NCI-H1092 (cell line): Measurements from ENCODE around the gene SPINT2.
A peak's percentile ranks its signal among the peaks of the same experiment; 100 is the strongest.
"Not testable (repeated sequence)": the region's sequence is repeated elsewhere in the genome, so short reads cannot be mapped to it uniquely, and the experiment has no call there.

Source experiments
- DNase-seq: peaks from one replicate; lab custom pipeline; 2025; lab: John Stamatoyannopoulos, UW

SPINT2 gene

DNA sequence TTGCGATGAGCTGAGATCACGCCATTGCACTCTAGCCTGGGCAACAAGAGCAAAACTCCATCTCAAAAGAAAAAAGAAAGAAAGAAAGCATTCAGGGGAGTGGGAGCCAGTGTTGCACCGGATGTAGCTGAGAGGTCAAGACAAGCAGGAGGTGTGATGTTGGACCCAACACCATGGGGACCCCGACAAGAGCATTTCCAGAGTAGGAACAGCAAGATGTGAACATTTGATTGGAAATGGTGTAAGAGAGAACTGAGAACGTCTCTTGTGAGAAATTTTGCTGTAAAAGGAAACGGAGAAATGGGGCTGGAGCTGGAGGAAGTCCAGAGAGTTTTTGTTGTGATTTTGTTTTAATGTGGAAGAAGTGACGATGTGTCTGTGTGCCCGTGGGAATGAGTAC is 24.6 kb upstream of the SPINT2 start:
- no peak for DNase-seq

DNA sequence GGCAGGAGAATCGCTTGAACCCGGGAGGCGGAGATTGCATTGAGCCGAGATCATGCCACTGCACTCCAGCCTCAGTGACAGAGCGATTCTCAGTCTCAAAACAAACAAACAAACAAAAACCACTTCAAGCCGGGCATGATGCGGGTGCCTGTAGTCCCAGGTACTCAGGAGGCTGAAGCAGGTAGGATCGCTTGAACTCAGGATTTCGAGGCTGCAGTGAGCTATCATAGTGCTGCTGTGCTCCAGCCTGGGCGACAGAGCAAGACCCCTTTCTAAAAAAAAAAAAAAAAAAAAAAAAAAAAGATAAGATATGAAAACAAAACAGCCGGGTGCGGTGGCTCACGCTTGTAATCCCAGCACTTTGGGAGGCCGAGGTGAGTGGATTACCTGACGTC is 21.1 kb upstream of the SPINT2 start:
- DNase-seq = no peak

DNA sequence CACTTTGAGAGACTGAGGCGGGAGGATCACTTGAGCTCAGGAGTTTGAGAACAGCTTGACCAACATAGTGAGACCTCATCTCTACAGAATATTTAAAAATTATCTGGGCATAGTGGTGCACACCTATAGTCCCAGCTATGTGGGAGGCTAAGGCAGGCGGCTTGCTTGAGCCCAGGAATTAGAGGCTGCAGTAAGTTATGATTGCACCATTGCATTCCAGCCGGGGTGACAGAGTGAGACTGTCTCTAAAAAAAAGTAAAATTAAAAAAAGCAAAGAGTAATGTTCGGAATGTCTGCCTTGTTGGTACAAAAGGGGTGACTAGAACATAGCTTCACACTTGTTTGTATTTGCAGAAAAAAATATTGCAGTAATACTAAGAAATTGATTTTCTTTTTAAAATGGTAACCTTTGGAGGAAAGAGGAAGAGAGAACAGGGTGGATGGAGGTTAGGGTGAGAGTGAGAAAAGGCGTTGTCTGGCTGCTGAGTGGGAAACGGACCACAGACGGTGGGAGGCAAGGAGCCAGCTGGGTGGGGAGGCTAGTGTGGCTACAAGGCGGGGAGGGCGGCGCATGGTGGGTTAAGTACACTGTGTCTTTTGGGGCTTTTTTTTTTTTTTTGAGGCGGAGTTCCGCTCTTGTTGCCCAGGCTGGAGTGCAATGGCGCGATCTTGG is 18.4 kb upstream of the SPINT2 start:
- DNase-seq = no peak

DNA sequence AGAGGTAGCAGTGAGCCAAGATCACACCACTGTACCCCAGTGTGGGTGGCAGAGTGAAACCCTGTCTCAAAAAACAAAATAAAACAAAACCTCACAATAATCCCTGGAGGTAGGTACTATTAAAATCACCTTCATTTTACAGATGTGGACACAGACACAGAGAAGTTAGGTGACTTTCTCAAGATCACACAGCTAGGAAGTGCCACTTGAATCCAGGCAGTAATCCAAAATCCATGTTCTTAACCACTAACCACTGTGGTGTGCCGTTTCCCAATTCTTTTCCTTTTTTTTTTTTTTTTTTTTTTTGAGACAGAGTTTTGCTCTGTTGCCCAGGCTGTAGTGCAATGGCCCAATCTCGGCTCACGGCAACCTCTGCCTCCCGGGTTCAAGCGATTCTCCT is 17.2 kb upstream of the SPINT2 start:
- DNase-seq = no peak

DNA sequence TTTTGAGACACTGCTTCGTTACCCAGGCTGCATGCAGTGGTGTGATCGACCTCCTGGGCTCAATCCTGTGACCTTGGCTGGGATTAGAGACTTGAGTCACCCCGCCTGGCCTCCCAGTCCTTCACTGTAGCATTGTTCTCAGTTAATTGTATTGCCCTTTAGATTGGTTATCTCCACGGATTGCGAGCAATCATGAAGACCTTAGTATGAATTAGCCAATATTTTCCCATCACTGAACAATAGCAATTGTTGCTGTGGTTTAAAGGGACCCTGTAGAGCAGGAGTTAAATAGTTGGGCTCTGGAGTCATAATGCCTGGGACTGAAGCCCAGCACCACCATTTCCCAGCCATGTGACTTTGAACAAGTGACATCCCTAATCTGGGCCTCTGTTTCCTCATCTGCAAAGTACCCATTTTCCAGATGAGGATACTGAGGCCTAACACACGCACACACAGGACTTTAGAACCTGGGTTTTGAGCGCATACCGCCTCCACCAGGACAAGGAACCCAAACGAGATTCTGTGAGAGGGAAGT is 16.6 kb upstream of the SPINT2 start:
- no peak for DNase-seq

DNA sequence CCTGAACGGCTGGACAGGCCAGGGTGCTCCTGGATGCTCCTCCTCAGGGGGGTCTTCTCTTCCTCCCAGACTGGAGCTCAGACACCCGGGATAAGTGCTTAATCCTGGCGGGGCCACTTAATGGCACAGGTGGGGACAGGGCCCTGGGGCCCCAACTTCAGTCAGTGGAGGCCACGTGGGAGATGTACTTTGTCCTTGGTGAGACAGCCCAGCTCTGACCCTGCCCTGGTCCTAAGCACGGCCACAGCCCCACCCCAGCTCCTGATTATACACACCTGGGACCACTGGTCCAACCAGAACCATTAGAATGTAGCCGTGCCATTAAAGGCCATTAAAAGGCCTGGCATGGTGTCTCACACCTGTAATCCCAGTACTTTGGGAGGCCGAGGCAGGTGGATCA is 16.0 kb upstream of the SPINT2 start:
- no peak for DNase-seq

DNA sequence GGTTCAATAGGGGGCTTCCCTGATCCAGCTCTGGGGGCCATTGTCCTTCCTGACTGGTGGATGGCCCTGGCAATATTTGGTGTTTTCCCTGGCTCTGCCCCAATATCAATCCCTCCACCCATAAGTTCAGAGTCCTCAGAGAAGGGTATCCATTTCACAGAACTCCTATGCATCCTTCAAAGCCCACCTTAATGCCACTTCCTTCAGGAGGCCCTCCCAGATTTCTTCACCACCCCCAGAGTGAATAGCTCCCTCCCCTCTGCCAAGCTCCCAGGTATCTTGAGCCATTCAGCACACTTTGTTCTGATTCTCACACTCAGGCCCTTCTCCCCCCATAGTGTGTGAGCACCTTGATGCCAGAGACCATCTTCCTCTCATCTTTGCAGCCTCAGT is 13.9 kb upstream of the SPINT2 start:
- DNase-seq = no peak

DNA sequence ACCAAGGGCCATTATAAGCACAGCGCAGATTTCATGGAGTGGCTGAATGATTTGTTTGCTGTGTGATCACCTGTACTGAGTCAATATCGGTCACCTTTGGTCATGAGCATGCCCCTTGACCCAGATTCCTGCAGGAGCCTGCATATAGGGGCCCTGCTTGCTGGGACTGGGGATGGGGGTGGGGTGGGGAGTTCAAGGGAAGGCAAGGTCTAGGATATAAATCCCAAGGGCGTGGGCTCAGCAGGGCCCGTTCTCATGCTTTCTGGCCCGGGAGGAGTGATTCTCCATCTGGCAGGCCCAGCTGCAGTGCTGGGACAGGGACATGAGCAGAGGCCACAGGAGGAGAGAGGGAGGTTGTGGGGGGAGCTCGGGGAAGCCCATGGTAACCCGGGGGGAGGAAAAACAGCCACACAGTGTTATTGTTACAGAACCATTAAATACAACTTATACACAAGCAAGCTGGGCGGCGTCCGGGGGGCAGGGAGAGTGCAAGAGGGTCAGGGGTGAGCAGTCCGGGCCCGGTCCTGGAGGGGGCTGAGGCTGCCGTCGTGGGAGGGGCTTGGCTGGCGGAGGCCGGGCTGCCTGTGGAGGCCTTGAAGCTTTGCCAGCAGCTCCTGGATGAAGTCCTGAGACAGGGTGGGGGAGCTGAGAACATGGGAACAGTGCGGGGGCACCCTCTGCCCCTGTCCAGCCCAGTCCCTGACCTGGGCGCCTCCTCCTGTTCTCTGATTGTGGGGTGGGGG is 13.4 kb upstream of the SPINT2 start:
- no peak for DNase-seq

DNA sequence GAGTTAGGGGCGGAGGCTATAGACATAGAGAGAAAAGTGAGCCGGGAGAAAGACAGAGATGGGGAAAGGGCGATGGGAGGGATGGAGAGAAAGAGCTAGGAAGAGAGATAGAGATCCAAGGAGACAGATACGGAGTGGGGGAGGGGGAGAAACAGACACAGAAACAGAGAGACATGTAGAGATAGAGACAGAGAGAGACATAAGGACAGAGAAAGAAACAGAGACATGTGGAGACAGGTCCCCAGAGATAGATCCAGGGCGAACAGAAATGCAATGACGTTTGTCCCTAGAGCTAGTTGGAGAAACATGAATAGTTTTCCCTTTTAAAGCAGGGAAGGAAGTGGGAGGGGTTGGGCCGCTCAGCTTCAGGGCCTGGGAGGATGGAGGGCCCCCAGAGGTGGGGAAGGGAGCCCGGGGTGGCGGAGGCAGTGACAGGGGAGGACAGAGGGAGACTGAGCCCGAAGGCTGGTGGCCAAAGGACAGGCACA is 12.8 kb upstream of the SPINT2 start:
- DNase-seq = no peak

DNA sequence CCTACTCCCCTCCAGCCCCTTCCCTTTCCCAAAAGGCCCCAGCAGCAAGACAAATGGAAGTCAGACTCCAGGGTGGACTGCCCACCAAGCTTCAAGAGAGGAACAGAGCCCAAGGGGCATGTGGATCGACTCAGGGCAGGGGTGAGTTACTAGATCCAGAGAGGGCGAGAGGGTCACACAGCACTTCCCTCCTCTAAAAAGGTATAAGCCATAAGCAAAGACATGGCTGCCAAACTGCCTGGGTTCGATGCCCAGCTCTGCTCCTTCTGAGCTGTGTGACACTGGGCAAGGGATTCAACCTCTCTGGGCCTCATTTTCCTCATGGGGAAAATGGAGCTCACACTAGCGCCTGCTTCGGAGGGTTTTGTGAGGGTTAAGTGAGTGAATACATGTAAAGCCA is 12.0 kb upstream of the SPINT2 start:
- no peak for DNase-seq

DNA sequence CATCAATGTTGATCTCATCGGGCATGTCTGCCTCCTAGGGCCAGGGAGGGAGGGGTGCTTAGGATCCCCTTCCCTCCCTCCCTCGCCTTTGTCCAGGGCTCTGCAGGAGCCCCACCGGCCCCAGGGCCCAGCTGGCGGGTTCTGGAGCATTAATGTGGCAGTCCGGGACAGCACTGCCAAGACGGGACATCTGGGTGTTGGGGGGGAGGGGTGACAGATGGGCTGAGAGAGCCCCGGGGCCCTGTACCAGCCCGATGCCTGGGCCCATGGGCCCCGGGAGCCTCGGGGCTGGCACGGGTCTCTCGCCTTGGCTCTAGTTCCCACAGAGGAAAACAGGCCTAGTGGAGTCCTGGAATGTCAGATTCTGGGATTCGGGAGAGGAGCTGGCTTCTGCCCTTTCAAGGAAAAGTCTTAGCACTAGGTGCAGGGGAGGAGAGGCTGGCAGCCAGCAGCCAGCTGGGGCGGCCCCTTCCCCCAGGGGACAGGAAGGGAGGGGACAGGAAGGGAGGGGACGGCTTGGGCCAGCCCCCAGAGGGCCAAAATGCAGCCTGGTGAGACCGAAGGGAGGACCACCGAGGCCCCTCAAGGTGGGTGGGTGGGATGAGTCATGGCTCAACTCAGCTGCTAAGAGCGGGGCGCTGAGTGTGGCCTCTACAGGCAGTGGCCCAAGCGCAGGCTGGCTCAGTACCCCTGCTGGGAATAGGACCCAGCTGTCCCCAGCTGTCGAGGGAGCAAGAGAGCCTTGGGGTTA is 11.3 kb upstream of the SPINT2 start:
- DNase-seq = no peak

DNA sequence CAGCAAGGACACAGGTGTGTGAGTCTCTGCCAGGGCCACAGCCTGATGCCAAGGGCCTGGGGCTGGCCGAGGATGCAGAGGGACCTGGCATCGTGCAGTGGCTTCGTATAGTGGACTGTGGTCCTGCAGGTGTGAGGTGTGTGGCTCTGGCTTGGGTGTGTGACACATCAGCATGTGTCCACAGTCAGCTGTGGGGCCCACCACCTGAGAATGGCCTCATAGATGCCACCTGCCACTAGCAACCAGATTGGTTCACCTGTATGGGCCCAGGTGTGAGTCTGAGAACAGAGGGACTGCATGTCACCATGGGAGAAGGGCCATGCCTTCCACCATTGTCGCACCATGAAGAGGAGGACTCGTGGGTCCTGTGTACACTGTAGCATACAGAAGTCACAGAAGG is 10.6 kb upstream of the SPINT2 start:
- no peak for DNase-seq

DNA sequence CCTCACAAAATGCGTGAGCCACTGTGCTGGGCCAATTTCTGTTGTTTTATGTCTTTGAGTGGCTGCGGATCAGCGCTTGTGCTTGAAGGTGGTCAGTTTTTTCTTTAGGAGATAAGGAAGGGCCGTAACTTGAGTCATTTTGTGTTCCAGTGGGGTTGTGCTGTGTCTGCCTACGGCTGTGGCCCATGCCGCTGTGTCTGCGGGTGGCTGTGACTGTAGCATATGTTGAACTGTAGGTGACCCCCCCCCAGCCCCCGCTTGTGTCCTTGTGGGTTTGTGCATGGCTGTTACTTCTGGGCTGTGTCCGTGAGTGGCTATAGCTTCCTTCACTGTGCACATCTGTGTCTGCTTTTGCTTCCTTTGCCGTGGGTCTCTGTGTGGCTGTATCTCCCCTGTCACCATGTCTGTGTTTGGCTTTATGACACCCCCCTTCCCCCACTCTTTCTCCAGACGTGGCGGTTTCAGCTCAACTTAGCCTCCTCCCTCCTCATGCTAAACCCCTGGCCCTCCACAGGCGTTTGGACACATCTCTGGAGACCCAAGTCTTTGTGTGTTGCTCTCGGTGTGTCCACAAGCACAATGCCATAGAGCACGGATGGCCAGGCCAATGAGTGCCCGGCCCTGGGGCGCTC is 8.9 kb upstream of the SPINT2 start:
- no peak for DNase-seq

DNA sequence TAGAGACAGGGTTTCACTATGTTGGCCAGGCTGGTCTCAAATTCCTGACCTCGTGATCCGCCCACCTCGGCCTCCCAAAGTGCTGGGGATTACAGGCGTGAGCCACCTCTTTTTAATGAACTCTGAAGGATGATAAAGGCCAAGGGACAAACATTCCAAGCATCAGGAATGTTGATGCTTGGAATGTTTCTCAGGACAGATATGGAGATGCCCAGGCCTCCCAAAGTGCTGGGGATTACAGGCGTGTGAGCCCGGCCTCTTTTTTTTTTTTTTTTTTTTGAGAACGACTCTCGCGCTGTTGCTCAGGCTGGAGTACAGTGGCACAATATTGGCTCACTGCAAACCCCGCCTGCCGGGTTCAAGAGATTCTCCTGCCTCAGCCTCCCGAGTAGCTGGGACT is 2.4 kb upstream of the SPINT2 start:
- not testable (repeated sequence) for DNase-seq

DNA sequence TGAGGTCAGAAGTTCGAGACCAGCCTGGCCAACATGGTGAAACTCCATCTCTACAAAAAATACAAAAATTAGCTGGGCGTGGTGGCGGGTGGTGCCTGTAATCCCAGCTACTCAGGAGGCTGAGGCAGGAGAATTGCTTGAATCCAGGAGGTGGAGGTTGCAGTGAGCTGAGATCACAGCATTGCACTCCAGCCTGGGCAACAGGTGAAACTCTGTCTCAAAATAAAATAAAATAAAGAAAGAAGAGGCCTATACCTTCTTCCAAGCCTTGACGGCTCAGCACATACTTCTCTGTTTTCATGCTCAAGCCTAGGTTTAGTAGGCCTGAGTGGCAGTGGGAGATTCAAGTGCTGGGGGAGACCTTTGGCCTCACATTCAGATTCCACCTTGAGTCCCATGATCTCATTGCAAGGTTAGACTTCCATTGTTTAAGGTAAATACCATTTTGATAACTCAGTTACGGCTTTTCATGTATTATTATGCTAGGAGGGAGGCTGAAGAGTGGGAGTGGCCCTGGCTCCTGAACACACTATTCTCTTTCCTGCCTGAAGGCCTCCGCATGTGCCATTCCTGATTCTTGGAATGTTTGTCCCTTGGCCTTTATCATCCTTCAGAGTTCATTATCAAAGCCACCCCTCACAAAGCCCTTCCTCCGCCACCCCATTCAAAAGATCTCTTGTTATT is 1.6 kb upstream of the SPINT2 start:
- DNase-seq = no peak

DNA sequence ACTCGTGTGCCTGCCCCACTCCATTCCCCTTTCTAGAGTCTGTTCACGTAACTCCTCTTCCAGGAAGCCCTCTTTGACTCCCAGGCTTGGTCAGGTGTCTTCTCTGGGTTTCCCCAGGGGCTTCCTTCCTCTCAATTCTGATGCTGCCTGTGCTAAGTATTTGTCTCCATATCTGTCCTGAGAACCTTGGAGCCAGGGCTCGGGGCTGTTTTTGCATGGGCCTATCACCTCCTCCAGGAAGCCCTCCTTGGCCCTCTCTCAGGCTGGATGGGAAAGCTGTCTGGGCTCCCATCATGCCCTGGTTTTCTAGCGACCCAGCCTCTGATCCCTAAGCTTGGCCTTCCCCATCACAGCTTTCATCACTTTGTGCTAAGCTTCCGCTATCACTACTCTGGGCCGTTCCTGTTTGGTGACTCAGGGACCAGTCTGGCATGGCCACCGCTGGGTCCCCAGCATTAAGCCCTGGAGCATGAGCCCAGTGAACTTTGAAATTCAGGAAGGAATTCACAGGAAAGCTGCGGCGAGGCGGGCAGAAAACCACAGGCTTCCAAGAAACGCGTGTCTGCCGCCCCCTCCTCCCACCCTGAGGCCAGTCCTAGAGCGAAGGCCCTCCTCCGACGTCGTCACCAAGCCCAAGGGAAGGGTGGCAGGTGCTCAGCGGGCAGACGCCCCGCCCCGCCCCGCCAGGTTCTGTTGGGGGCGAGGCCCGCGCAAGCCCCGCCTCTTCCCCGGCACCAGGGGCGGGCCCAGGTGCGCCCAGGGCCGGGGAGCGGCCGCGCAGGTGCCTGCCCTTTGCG is 486 bp upstream of the SPINT2 start:
- peak; percentile 40 for DNase-seq

DNA sequence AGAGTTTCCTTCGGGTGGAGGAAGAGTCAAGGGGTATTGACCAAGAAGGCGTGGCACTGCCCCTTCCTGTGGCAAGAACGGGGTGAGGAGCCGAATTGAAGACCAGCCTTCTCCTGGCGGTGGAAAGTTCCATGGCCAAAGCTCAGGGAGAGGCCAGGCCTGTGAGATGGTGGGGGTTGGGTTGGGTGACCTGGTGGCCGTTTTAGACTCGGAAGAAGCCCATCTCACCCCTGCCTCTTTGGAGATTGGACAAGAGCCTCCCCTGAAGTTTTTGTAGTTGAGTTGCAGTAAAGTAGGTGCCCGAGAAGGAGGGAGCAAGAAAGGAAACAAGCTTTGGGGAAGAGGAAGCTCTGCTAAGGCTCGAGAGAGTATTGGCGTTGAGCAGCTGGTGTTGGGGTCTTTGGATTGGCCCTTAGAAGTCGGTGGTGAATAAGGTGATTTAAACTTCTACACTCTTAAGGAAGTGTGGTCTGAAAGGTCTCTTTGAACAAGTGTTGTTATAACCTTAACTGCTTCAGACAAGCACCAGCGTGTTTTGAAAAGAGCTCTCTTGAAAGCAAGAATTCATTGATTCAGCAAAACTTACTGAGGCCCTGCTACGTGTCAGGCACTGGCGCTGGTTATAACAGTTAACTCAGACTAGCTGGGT is 964 bp downstream of the SPINT2 start:
- DNase-seq = no peak

DNA sequence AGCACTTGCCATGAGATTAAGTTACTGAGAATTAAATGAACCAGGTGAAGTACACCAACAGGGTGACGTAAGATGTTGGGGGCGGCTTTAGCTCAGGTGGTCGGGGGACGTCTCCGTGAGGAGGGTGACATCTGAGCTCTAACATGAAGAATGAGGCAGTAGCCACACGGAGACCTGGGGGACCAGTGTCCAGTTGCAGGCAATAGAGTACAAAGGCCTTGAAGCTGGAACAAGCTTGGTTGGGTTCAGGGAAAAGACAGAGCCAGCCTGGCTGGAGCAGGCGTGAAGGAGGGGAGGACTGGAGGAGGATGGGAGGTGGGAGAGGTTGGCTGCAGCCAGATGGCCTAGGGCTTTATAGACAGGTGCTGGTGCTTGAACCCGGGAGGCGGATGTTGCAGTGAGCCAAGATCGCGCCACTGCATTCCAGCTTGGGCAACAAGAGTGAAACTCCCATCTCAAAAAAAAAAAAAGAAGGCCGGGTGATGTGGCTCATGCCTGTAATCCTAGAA is 1.6 kb downstream of the SPINT2 start:
- no peak for DNase-seq

DNA sequence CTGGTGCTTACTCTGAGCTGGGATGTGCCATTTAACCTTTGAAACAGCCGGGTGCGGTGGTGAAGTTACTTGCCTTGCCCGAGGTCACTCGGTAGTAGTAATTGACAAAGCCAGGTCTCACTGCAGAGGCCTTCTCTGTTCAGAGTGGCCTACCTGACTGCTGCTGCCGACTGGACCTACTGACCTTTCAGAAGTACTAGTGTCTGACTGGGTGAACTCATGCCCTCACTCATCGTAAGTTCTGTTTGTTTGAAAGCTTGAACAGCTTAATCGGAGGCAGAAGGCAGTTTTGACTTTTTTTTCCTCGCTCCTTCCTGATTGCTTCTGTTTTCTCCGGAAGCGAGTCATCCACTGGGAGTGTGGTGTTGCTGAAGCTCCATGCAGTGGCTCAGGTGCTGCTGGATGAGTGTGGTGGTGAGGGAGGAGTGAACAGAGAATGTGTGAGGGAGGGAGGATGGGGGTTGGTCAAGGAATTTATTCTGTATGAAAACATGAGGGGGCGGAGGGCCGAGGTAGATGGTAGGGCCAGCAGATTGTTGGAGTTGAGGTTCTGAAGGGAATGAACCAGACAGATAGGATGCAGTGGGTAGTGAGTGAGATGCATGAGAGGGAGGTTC is 2.7 kb downstream of the SPINT2 start:
- DNase-seq = no peak
